NT2/D1 (cell line): ENCODE measurements around the gene ETHE1.

ENCODE experiments used
- DNase-seq: peaks from one replicate; pipeline ENCODE4 v3.0.0-alpha.2; 2011; ENCODE audit warnings: low read depth, low spot score
- H3K27me3 ChIP-seq: 2 replicates; pipeline ENCODE4 v1.6.0; 2011; ENCODE audit warnings: mild to moderate bottlenecking; ENCODE audit not compliant: insufficient read length, insufficient read depth
- H3K36me3 ChIP-seq: 2 replicates; pipeline ENCODE4 v1.6.1; 2011; ENCODE audit warnings: mild to moderate bottlenecking, low read length, mixed read lengths; ENCODE audit not compliant: insufficient read depth, insufficient read length
- H3K4me1 ChIP-seq: 2 replicates; pipeline ENCODE4 v1.5.1; 2011; ENCODE audit not compliant: insufficient read depth, insufficient read length
- H3K4me3 ChIP-seq: 2 replicates; pipeline ENCODE4 v1.5.1; 2011; ENCODE audit warnings: low read depth; ENCODE audit not compliant: insufficient read length
- H3K9ac ChIP-seq: 2 replicates; pipeline ENCODE4 v1.6.0; 2011; ENCODE audit warnings: low read depth; ENCODE audit not compliant: insufficient read length
- H3K9me3 ChIP-seq: 2 replicates; pipeline ENCODE4 v1.5.1; 2011; ENCODE audit warnings: mild to moderate bottlenecking, low read length; ENCODE audit not compliant: insufficient read depth
- SUZ12 ChIP-seq: IDR thresholded peaks from 2 replicates; pipeline ENCODE4 v1.6.1; 2011; ENCODE audit not compliant: insufficient read length, insufficient read depth; ENCODE audit errors: extremely low read depth
- YY1 ChIP-seq: IDR thresholded peaks from 2 replicates; pipeline ENCODE4 v1.6.1; 2011; ENCODE audit not compliant: insufficient read length, insufficient read depth
- ZNF274 ChIP-seq: IDR thresholded peaks from 2 replicates; pipeline ENCODE4 v1.6.1; 2011; ENCODE audit warnings: mild to moderate bottlenecking, low read depth, low read length

The ETHE1 gene

GRCh38 chr19:43474986-43475705 is 51.9 kb downstream of the ETHE1 start:
- H3K9ac ChIP-seq, result peak overlapping the region; percentile 68
- peak overlapping the region; percentile 28 for H3K4me3 ChIP-seq
- H3K27me3 ChIP-seq, result peaks cover 9% of the 10 kb centered on the region
- H3K36me3 ChIP-seq, result no peaks in the 10 kb centered on the region
- peaks cover 2% of the 10 kb centered on the region for H3K4me1 ChIP-seq
- no peaks in the 10 kb centered on the region for H3K9me3 ChIP-seq
- TF ChIP-seq ZNF274 (no peak), SUZ12 (no peak), YY1 (no peak)
- peak; percentile 87 for DNase-seq

GRCh38 chr19:43474487-43474886 is 52.5 kb downstream of the ETHE1 start:
- Histone ChIP-seq H3K27me3 (peaks cover 9% of the 10 kb centered on the region), H3K9me3 (no peaks in the 10 kb centered on the region), H3K4me3 (no peak overlapping the region), H3K36me3 (no peaks in the 10 kb centered on the region), H3K9ac (peak overlapping the region; percentile 64), H3K4me1 (peaks cover 2% of the 10 kb centered on the region)
- DNase-seq, result no peak
- no peak for TF ChIP-seq YY1
- no peak for TF ChIP-seq ZNF274
- TF ChIP-seq SUZ12, result no peak

- Histone ChIP-seq H3K4me1 (peaks cover 2% of the 10 kb centered on the region), H3K36me3 (no peaks in the 10 kb centered on the region), H3K27me3 (peaks cover 11% of the 10 kb centered on the region), H3K9ac (peak overlapping the region; percentile 44), H3K9me3 (no peaks in the 10 kb centered on the region), H3K4me3 (no peak overlapping the region)
- no peak for DNase-seq
- TF ChIP-seq YY1, result no peak
- TF ChIP-seq ZNF274, result no peak
- TF ChIP-seq SUZ12, result no peak
These were observed 55.9 kb downstream of the ETHE1 start for GRCh38 chr19:43471091-43471490.

GRCh38 chr19:43470288-43470687 is 56.7 kb downstream of the ETHE1 start:
- Histone ChIP-seq H3K36me3 (no peaks in the 10 kb centered on the region), H3K9me3 (no peaks in the 10 kb centered on the region), H3K27me3 (peaks cover 18% of the 10 kb centered on the region), H3K9ac (no peak overlapping the region), H3K4me3 (no peak overlapping the region), H3K4me1 (peaks cover 2% of the 10 kb centered on the region)
- no peak for TF ChIP-seq ZNF274
- no peak for TF ChIP-seq YY1
- no peak for TF ChIP-seq SUZ12
- no peak for DNase-seq

- no peak for DNase-seq
- peaks cover 18% of the 10 kb centered on the region for H3K27me3 ChIP-seq
- H3K9me3 ChIP-seq, result no peaks in the 10 kb centered on the region
- no peak overlapping the region for H3K4me3 ChIP-seq
- TF ChIP-seq SUZ12 (no peak), YY1 (no peak), ZNF274 (no peak)
- H3K36me3 ChIP-seq, result no peaks in the 10 kb centered on the region
- no peak overlapping the region for H3K9ac ChIP-seq
- H3K4me1 ChIP-seq, result peaks cover 2% of the 10 kb centered on the region
These were observed 57.9 kb downstream of the ETHE1 start for GRCh38 chr19:43469160-43469480.

- Histone ChIP-seq H3K4me3 (no peak overlapping the region), H3K36me3 (no peaks in the 10 kb centered on the region), H3K9me3 (no peaks in the 10 kb centered on the region), H3K9ac (no peak overlapping the region), H3K27me3 (peaks cover 18% of the 10 kb centered on the region), H3K4me1 (peaks cover 2% of the 10 kb centered on the region)
- no peak for DNase-seq
- no peak for TF ChIP-seq SUZ12
- no peak for TF ChIP-seq ZNF274
- TF ChIP-seq YY1, result no peak
These were observed 58.4 kb downstream of the ETHE1 start for GRCh38 chr19:43468354-43469159.

GRCh38 chr19:43467730-43468129 is 59.3 kb downstream of the ETHE1 start:
- peaks cover 2% of the 10 kb centered on the region for H3K4me1 ChIP-seq
- H3K4me3 ChIP-seq, result no peak overlapping the region
- no peak for DNase-seq
- no peaks in the 10 kb centered on the region for H3K36me3 ChIP-seq
- H3K9ac ChIP-seq, result no peak overlapping the region
- peaks cover 21% of the 10 kb centered on the region for H3K27me3 ChIP-seq
- TF ChIP-seq SUZ12 (no peak), YY1 (no peak), ZNF274 (no peak)
- no peaks in the 10 kb centered on the region for H3K9me3 ChIP-seq
